ENCODE measurements around the gene STOX2.
"Not testable (repeated sequence)": the region's sequence is repeated elsewhere in the genome, so short reads cannot be mapped to it uniquely, and the experiment has no call there.

The STOX2 gene

DNA sequence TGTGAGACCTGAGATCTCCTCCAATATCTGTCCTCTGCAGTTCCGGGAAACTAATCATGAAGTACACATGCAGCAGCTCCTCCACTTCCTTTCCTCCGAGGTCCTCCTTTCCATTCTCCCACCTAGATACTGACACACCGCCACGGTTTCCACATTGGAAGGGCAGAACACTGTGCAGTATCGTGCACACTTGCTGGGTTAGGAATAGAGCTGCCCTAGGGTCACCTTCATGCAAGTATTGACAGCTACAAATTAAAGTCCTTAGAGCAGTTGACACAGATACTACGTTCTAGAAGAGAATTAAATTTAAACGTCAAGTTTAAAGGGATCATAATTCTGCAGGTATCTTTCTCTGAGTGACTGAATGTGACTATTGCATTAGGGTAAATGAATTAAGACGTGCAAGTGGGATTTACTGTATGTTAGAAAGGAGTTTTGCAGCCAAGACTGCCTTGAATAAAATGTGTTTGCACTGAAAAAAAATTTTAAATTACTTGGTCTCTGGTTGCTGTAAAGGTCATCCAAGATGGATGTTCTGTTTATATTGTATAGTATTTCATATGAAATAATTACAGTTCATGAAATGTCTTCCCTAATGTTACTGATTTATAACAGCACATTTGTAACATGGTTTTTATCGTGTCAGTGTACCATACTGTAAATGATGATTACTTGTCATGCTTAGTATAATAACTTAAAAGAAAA lies 117.7 kb downstream of the STOX2 start:
- WGBS, 2 experiments (ENCODE audit: insufficient coverage in 2 of 2) = 92 to 95% methylated on average over 8 of the region's 9 CpGs
- H3K36me3 ChIP-seq (ENCODE audit: control insufficient read depth, insufficient read depth, low read length) = no peaks in the 10 kb centered on the region

DNA sequence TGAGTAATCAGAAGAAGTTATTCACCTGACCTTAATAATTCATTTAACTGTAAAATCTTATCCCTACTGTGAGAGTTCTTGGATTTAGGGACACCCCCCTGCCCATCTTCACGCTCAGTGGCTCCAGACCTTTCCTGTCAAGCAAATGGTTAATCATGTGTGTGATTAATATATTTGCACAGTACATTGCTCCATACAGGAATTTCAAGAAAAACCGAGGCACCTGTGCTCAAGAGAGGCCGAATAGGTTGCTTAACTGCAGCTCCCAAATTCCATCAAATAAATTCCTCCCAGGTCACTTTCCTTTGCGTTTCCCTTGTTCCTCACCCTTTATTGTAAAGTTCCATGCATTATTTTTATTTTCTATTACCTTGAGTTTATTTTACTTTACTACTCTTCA lies 119.5 kb downstream of the STOX2 start:
- H3K9me3 ChIP-seq (ENCODE audit: control insufficient read depth, low read length) = no peaks in the 10 kb centered on the region
- no peak overlapping the region for H3K4me3 ChIP-seq (ENCODE audit: extremely low read depth, insufficient read depth, low read length, poor library complexity, severe bottlenecking)
- WGBS, 2 experiments (ENCODE audit: insufficient coverage in 2 of 2) = 80 to 100% methylated on average over 1 to 2 of the region's 4 CpGs
- H3K27ac ChIP-seq (ENCODE audit: low read depth, low read length, severe bottlenecking) = no peak overlapping the region
- no peaks in the 10 kb centered on the region for H3K4me1 ChIP-seq (ENCODE audit: control insufficient read depth, insufficient read depth, low read length, poor library complexity, severe bottlenecking)
- no peaks in the 10 kb centered on the region for H3K36me3 ChIP-seq (ENCODE audit: control insufficient read depth, insufficient read depth, low read length)

More for the DNA sequence above, 117.7 kb downstream of the STOX2 start:
- Histone ChIP-seq H3K27ac (ENCODE audit: low read depth, low read length, severe bottlenecking) (no peak overlapping the region), H3K9me3 (ENCODE audit: control insufficient read depth, low read length) (no peaks in the 10 kb centered on the region), H3K4me3 (ENCODE audit: extremely low read depth, insufficient read depth, low read length, poor library complexity, severe bottlenecking) (no peak overlapping the region), H3K4me1 (ENCODE audit: control insufficient read depth, insufficient read depth, low read length, poor library complexity, severe bottlenecking) (no peaks in the 10 kb centered on the region)

DNA sequence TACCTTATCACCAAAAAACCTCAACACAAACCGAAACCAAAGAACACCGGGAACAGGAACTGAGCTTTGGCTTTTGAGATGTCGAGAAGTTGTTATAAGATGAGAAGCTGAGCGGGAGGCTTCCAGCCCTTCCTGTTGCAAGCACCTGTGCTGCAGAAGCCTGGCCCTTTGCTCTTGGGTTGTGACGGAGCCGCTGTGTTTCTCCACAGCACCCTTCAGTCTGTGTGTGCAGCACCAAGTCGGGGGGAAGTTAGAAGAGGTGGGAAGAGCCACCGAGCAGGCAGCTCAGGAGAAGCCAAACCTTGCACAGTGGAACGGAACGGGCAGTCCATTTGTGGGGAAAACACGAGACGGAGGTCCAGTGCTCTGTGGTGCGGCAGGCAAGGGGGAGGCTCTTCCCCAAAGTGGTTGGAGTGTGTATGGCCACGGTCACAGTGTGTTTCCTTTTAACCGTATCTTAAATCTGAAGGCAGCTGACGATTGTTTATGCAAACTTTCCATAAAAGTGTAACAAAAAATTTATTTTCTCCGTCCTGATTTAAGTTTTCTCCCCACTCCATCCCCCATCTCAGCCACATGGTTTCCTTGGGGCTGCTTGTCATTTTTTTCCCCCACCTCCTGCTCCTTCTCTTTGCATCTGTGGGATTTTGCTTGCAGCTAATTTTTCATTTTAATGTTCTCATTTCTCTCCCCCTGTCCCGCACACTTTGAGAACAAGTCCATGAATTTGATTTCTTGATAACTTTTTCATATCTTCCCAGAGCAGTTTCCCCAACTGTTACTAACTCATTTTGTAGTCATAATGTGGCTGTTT lies 123.7 kb downstream of the STOX2 start:
- H3K9me3 ChIP-seq (ENCODE audit: control insufficient read depth, low read length) = no peaks in the 10 kb centered on the region
- 95 to 96% methylated on average over 14 to 16 of the region's 18 CpGs for WGBS, 2 experiments (ENCODE audit: insufficient coverage in 2 of 2)
- no peaks in the 10 kb centered on the region for H3K36me3 ChIP-seq (ENCODE audit: control insufficient read depth, insufficient read depth, low read length)
- H3K27ac ChIP-seq (ENCODE audit: low read depth, low read length, severe bottlenecking) = no peak overlapping the region
- H3K4me1 ChIP-seq (ENCODE audit: control insufficient read depth, insufficient read depth, low read length, poor library complexity, severe bottlenecking) = no peaks in the 10 kb centered on the region
- no peak overlapping the region for H3K4me3 ChIP-seq (ENCODE audit: extremely low read depth, insufficient read depth, low read length, poor library complexity, severe bottlenecking)

DNA sequence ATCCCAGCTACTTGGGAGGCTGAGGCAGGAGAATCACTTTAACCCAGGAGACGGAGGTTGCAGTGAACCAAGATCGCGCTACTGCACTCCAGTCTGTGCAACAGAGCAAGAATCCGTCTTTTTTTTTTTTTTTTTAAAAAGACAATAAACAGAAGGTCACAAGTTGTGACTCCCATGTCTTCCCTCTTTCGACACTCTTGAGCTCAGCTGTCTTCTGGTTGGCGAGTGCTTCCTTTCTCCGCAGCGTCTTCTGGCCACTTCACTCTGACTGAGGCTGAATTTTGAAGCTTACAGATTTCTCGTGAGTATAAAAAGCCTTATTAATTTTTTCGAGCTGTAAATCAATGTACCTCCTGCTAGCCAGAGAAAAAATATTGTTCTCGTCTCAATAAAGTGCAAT lies 124.9 kb downstream of the STOX2 start:
- Histone ChIP-seq H3K9me3 (ENCODE audit: control insufficient read depth, low read length) (no peaks in the 10 kb centered on the region), H3K27ac (ENCODE audit: low read depth, low read length, severe bottlenecking) (no peak overlapping the region), H3K4me1 (ENCODE audit: control insufficient read depth, insufficient read depth, low read length, poor library complexity, severe bottlenecking) (no peaks in the 10 kb centered on the region), H3K36me3 (ENCODE audit: control insufficient read depth, insufficient read depth, low read length) (no peaks in the 10 kb centered on the region), H3K4me3 (ENCODE audit: extremely low read depth, insufficient read depth, low read length, poor library complexity, severe bottlenecking) (no peak overlapping the region)
- WGBS, 2 experiments (ENCODE audit: insufficient coverage in 2 of 2) = 83 to 86% methylated on average over 8 of the region's 11 CpGs

DNA sequence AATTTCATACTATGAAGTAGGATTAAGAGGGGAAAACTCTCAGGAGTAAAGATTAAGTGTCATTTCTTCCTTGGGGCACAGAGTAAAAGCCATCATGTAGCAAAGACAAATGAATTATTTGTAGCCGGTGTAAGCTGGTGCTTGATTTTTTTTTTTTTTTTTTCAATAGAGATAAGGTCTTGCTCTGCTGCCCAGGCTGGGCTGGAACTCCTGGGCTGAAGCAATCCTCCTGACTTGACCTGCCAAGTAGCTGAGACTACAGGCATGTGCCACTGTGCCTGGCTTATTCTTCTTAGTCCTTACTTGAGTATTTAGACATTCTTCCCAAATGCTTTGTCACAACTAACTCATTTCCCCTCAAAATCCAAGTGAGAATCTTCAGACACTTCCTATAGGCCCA lies 125.7 kb downstream of the STOX2 start:
- WGBS, 2 experiments (ENCODE audit: insufficient coverage in 2 of 2) = 86 to 100% methylated on average over 1 of the region's 1 CpG
- H3K9me3 ChIP-seq (ENCODE audit: control insufficient read depth, low read length) = no peaks in the 10 kb centered on the region
- no peak overlapping the region for H3K27ac ChIP-seq (ENCODE audit: low read depth, low read length, severe bottlenecking)
- no peaks in the 10 kb centered on the region for H3K4me1 ChIP-seq (ENCODE audit: control insufficient read depth, insufficient read depth, low read length, poor library complexity, severe bottlenecking)
- no peak overlapping the region for H3K4me3 ChIP-seq (ENCODE audit: extremely low read depth, insufficient read depth, low read length, poor library complexity, severe bottlenecking)
- no peaks in the 10 kb centered on the region for H3K36me3 ChIP-seq (ENCODE audit: control insufficient read depth, insufficient read depth, low read length)

DNA sequence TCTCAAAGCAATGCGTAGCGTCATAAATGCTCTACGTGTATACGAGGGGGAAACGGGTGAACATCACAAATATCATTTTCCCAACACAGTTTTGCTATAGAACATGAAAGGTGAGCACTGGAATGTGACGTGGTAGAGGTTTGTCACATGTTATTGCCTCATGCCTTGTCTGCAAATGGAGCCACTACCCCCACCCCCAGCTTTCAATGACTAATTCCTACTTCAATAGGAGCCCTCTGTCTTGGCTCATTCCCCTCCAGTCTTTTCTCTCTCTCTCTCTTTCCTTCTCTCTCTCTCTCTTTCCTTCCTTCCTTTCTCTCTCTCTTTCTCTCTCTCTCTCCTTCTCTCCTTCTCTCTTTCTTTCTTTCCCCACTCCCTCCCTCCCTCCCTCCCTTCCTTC lies 127.0 kb downstream of the STOX2 start:
- no peak overlapping the region for H3K27ac ChIP-seq (ENCODE audit: low read depth, low read length, severe bottlenecking)
- 100% methylated on average over 1 to 3 of the region's 6 CpGs for WGBS, 2 experiments (ENCODE audit: insufficient coverage in 2 of 2)
- no peaks in the 10 kb centered on the region for H3K9me3 ChIP-seq (ENCODE audit: control insufficient read depth, low read length)
- no peaks in the 10 kb centered on the region for H3K36me3 ChIP-seq (ENCODE audit: control insufficient read depth, insufficient read depth, low read length)
- no peak overlapping the region for H3K4me3 ChIP-seq (ENCODE audit: extremely low read depth, insufficient read depth, low read length, poor library complexity, severe bottlenecking)
- H3K4me1 ChIP-seq (ENCODE audit: control insufficient read depth, insufficient read depth, low read length, poor library complexity, severe bottlenecking) = no peaks in the 10 kb centered on the region

DNA sequence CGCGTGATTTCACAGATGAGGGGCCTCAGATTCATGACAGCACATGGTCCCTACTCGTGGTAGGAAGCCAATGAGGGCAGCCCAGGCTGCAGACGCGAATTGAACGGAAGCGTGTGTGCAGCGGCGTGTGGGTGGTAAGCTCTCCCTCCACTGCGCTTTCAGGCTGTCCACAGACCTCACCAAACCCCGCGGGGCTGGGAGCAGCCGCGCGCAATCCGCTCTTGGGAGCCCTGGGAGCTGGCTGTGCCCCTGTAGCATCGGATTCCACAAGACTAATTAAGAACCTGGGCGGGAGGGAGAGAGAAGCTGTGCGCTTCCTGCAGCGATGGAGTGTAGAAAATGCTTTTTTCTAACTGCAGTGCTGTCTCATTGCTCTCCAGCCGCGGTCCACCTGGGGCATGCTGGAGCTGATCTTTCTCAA lies 134.9 kb downstream of the STOX2 start:
- H3K4me1 ChIP-seq (ENCODE audit: control insufficient read depth, insufficient read depth, low read length, poor library complexity, severe bottlenecking) = no peaks in the 10 kb centered on the region
- H3K36me3 ChIP-seq (ENCODE audit: control insufficient read depth, insufficient read depth, low read length) = no peaks in the 10 kb centered on the region
- 88% methylated on average over 19 to 22 of the region's 22 CpGs for WGBS, 2 experiments (ENCODE audit: insufficient coverage in 2 of 2)
- no peaks in the 10 kb centered on the region for H3K9me3 ChIP-seq (ENCODE audit: control insufficient read depth, low read length)
- no peak overlapping the region for H3K4me3 ChIP-seq (ENCODE audit: extremely low read depth, insufficient read depth, low read length, poor library complexity, severe bottlenecking)
- H3K27ac ChIP-seq (ENCODE audit: low read depth, low read length, severe bottlenecking) = no peak overlapping the region

DNA sequence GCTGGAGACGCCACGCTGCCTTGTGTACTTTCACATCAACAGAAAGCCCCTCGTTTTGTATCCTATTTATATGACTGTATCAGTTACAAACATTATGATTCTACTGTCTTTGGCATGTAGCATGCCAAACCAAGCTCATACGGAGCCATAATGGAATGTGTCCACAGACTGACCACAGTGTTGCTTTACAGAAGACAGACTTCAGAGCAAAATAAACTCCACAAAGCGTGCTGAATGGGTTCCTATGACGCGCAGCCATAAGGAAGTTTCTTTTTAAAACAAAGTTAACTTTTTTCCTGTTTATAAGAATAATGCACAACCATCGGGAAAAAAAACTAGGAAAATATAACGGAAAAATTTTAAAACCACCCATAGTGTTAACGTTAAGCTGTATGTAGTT lies 136.0 kb downstream of the STOX2 start:
- peaks cover 5% of the 10 kb centered on the region for H3K9me3 ChIP-seq (ENCODE audit: control insufficient read depth, low read length)
- 77 to 100% methylated on average over 1 to 3 of the region's 10 CpGs for WGBS, 2 experiments (ENCODE audit: insufficient coverage in 2 of 2)
- H3K27ac ChIP-seq (ENCODE audit: low read depth, low read length, severe bottlenecking) = no peak overlapping the region
- no peaks in the 10 kb centered on the region for H3K4me1 ChIP-seq (ENCODE audit: control insufficient read depth, insufficient read depth, low read length, poor library complexity, severe bottlenecking)
- H3K4me3 ChIP-seq (ENCODE audit: extremely low read depth, insufficient read depth, low read length, poor library complexity, severe bottlenecking) = no peak overlapping the region
- no peaks in the 10 kb centered on the region for H3K36me3 ChIP-seq (ENCODE audit: control insufficient read depth, insufficient read depth, low read length)

DNA sequence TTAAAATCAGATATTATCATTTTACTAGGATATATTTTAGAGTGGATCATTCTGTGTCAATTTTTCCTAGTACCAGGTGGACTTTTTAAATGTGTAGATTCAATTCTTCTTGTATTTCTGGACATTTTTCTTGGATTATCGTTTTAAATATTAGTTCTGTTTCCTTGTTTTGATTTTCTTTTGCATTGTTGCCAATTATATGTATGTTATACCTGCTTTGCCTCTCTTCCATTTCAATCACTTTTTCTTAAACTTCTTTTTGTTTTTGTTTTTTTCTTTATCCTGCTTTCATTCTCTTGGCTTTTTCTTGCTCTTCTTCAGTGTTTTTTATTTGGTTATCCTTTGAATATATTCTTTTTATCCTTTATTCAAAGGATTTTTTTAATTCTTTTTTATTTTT lies 141.0 kb downstream of the STOX2 start:
- Histone ChIP-seq H3K27ac (ENCODE audit: low read depth, low read length, severe bottlenecking) (no peak overlapping the region), H3K9me3 (ENCODE audit: control insufficient read depth, low read length) (peaks cover 5% of the 10 kb centered on the region), H3K4me1 (ENCODE audit: control insufficient read depth, insufficient read depth, low read length, poor library complexity, severe bottlenecking) (no peaks in the 10 kb centered on the region), H3K36me3 (ENCODE audit: control insufficient read depth, insufficient read depth, low read length) (no peaks in the 10 kb centered on the region), H3K4me3 (ENCODE audit: extremely low read depth, insufficient read depth, low read length, poor library complexity, severe bottlenecking) (no peak overlapping the region)
- no CpG with 5 or more reads among the region's 1 CpG for WGBS, 2 experiments (ENCODE audit: insufficient coverage in 2 of 2)

DNA sequence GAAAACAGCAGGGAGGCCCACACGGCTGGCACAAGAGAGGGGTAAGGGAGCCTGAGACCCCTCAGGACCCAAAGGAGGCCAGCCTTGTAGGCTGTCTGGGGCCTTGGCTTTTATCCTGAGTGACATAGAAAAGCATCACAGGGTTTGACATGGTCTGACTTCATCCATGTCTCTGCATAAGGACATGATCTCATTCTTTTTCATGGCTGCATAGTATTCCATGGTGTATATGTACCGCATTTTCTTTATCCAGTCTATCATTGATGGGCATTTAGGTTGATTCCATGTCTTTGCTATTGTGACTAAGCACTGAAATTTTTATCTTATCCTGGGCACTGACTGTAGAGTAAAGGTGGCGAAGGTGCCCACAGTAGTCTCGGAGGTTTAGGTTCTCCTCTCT lies 146.2 kb downstream of the STOX2 start:
- WGBS, 2 experiments (ENCODE audit: insufficient coverage in 2 of 2) = 94 to 100% methylated on average over 2 to 3 of the region's 4 CpGs
- H3K4me3 ChIP-seq (ENCODE audit: extremely low read depth, insufficient read depth, low read length, poor library complexity, severe bottlenecking); H3K27ac ChIP-seq (ENCODE audit: low read depth, low read length, severe bottlenecking); H3K9me3 ChIP-seq (ENCODE audit: control insufficient read depth, low read length); H3K4me1 ChIP-seq (ENCODE audit: control insufficient read depth, insufficient read depth, low read length, poor library complexity, severe bottlenecking); H3K36me3 ChIP-seq (ENCODE audit: control insufficient read depth, insufficient read depth, low read length): not testable (repeated sequence)

DNA sequence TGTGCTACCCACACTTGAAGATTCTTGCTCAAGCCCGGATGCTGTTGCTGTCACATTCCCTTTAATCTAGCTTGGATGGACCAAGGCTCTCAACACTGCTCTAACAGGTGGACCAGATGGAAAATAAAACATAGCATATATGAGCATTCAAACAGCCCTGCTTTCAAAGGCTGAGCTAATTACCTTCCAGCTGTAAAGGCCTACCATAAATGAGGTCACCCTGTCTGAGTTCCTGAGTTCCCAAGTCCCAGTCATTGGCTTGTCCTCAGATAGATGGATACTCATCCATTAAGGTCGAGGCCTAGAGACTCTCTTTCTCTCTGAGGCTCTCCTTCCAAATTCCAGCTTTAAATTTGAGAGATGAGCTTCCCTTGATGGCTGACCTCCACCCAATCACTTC lies 147.5 kb downstream of the STOX2 start:
- Histone ChIP-seq H3K9me3 (ENCODE audit: control insufficient read depth, low read length) (no peaks in the 10 kb centered on the region), H3K36me3 (ENCODE audit: control insufficient read depth, insufficient read depth, low read length) (no peaks in the 10 kb centered on the region), H3K27ac (ENCODE audit: low read depth, low read length, severe bottlenecking) (no peak overlapping the region), H3K4me3 (ENCODE audit: extremely low read depth, insufficient read depth, low read length, poor library complexity, severe bottlenecking) (no peak overlapping the region), H3K4me1 (ENCODE audit: control insufficient read depth, insufficient read depth, low read length, poor library complexity, severe bottlenecking) (no peaks in the 10 kb centered on the region)
- WGBS, 2 experiments (ENCODE audit: insufficient coverage in 2 of 2) = 70 to 93% methylated on average over 2 of the region's 2 CpGs
